GM19395 (cell line): ENCODE data around the gene MBD3L2B.
"Not testable (repeated sequence)": the region's sequence is repeated elsewhere in the genome, so short reads cannot be mapped to it uniquely, and the experiment has no call there.

ENCODE experiments used
- ATAC-seq: cut with Tn5 transposase; IDR thresholded peaks from one replicate; pipeline ENCODE4 v1.9.1; 2021; ENCODE audit warnings: mild to moderate bottlenecking, moderate library complexity; ENCODE audit not compliant: unreplicated experiment

MBD3L2B gene

GRCh38 chr19:7021331-7021730, at the start of gene MBD3L2B:
TSS of gene MBD3L2B (minus strand) at chr19:7021431. CDS start at chr19:7021397, 34 bp downstream.
- not testable (repeated sequence) for ATAC-seq

DNA sequence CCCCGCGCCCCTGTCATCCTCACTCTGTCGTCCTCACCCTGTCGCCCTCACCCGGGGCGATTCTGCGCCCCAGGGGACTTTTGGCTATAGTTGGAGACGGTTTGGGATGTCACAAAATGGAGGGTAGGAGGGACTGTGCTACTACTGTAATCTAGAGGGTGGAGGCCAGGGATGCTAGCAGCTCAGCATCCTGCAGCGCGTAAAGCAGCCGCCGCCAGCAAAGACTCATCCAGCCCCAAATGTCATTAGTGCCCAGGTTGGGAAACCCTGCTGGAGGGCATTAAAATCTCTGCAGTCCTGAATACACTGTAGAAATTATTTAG, 48.6 kb upstream of the MBD3L2B start:
- peak; percentile 22 for ATAC-seq

DNA sequence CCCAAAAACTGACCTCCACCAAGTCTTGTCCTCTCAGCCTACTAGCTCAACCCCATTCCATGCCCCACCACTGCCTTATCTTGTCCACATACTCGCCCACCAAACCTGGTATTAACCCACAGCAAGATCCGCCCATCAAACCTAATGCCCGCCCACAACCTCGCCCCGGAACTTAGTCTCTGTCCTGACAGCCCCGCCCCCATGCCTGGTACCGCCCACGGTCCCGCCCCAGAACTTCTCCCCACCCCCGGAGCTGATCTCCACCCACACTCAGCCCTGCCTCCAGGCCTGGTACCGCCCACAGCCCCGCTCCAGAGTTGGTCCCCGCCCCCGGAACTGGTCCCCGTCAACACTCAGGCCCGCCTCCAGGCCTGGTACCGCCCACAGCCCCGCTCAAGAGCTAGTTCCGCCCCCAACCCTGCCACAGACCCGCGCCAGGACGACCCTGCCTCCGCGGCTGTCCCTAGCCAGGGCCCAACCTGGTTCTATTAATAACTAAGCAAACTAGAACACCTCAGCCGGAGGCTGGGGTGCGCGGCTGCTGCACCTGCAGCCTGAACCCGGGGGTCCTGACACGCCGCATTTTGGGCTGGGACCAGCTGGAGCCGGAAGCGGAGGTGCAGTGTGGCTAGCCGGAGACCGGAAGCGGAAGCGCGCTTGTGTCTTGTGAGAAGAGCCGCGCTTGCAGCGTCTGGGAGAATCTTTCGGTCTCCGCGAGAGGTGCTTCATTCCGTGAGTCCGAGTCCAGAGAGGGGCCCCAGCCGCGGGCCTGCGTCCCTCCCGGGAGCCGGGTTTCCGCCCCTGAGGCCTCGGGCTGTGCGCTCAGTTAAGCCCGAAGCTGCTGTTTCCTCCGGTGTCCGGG, 48.0 kb upstream of the MBD3L2B start, which contains the start of gene ZNF557:
Gene ZNF557, plus strand, starts transcription at position 662 of the 862 bp plus-strand sequence. CDS start 5,372 bp downstream, outside the sequence.
- peak; percentile 94 for ATAC-seq

- ATAC-seq = no peak
Observed at GRCh38 chr19:7068599-7068998, 47.4 kb upstream of the MBD3L2B start.

DNA sequence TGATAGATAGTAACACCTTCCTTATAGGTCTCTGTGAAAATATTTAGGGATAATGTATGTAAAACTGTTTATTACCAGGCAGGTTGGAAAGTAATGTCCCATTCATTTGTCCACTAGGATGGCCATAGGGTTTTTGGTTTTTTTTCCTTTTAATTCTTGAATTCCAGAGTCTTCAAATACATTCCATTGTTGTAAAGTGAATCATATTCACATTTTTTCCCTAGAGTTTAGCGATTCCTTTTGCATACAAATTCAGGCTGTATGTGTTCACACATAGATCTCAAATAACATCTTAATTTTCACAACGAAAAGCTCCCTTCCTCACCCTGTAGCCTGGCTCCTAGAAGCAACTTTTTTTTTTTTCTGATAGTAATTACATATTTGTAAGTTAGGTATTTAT, 46.5 kb upstream of the MBD3L2B start:
- no peak for ATAC-seq

- not testable (repeated sequence) for ATAC-seq
Observed at GRCh38 chr19:7067122-7067521, 45.9 kb upstream of the MBD3L2B start.

DNA sequence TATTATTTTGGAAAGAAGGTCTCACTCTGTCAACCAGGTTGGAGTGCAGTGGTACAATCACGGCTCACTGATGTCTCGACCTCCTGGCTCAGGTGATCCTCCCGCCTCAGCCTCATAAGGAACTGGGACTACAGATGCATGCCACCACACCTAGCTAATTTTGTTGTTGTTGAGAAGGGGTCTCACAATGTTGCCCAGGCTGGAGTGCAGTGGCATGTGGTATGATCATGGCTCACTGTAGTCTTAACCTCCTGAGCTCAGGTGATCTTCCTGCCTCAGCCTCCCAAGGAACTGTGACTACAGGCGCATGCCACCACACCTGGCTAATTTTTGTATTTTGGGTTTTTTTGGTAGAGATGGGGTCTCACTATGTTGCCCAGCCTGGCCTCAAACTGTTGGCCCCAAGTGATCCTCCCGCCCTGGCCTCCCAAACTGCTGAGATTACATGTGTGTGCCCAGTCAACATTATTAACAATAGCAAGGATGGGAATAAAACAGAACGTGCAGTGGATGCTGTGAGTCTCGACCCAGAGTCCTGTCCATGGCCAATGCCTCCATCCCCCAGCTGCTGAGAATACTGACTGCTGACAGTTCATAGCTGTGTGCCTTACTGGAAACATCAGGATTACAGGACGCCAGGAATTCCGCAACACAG, 42.7 kb upstream of the MBD3L2B start:
- ATAC-seq = no peak

DNA sequence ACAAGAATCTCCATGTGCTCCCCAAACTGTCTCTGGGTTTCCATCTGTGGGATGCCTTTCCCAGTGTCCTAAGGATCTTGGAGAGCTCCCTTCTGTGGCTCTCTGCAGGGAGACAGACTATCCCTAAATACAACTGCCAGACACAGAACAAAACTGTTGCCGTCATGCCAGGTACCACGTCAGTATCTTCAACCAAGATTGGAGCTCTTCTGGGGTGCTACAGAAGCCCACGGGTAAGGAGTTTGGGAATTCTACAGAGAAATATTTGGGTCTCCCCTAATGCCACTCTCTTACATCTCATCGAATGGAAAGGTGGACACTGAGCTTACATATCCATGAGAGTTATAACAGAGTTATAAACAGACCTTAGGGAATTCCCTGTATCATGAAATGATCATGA, 42.1 kb upstream of the MBD3L2B start:
- ATAC-seq = no peak

DNA sequence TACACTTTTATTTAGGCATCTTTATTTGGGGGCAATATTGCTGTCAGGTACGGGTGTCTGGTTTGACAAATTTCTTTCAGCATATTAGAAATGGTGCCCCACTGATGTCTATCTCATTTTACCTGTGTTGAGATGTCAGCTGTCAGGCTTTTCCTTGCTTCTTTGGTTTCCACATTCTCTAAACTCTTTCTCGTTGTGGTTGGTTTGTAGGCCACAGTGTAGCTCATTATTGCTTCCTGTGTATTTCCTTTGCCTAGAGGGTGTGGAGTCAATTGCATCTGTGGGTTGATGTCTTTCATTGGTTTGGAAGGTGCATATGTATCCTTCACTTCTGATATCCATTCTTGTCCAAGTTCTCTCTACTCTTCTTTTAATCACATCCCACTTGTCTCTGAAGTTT, 38.7 kb upstream of the MBD3L2B start:
- ATAC-seq = not testable (repeated sequence)

- not testable (repeated sequence) for ATAC-seq
Observed at GRCh38 chr19:7058576-7058975, 37.3 kb upstream of the MBD3L2B start, which contains the start of gene MBD3L3. TSS of gene MBD3L3 (minus strand) at chr19:7058676. CDS start at chr19:7058605, 71 bp downstream.

DNA sequence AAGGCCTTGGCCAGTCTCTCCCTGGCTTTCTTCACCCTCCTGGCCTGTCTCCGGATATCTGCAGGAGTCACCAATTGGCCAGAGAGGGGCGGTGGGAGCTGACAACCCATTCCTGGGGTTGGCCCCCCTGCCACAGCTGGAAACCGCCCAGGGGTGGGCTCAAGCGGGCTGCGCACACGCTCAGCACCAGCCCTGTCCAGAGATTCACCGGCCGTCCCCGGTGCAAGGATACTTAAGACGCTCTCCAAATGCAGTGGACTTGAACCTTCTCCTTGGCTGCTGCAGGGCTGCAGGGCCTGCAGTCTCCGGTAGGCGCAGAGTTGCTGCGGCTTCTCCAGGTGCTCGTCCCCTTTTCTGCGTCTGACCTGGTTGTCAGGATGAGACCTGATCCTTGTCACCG, 35.1 kb upstream of the MBD3L2B start:
- not testable (repeated sequence) for ATAC-seq

DNA sequence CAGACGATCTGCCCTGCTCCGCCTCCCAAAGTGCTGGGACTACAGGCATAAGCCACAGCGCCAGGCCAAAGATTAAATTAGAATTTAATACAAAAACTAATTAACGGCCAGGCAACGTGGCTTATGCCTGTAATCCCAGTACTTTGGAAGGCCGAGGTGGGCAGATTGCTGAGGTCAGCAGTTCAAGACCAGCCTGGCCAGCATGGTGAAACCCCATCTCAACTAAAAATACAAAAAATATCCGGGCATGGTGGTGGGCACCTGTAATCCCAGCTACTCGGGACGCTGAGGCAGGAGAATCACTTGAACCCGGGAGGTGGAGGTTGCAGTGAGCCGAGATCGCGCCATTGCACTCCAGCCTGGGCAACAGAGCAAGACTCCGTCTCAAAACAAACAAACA, 34.4 kb upstream of the MBD3L2B start:
- not testable (repeated sequence) for ATAC-seq

DNA sequence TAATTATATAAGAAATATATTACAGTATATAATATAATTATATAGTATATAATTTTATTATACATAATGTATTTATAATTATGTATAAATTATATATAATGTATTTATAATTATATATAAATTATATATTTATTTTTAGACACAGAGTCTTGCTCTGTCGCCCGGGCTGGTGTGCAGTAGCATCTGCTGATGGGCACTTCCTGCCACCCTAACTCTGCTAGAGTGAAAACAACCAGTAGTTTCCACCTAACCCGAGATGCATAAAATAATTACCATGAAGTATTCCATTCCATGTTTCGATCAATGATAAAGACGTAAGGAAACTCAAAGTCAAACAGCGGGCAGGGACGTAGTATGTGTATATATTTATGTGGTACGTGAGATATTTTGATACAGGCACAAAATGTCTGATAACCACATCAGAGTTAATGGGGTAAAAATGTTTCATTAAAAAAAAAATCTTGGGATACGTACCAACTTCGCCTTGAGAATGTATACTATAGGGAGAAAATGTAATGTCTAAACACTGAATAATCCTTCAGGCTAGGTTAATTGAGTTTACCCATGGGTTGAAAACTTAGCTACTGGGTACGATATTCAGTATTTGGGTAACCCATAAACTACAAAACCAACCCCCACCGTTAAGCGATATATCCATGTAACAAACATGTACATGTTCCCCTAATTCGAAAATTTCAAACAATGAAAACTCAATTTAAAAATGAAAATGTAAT, 33.6 kb upstream of the MBD3L2B start:
- ATAC-seq = not testable (repeated sequence)

- not testable (repeated sequence) for ATAC-seq
Observed at GRCh38 chr19:7052896-7053295, 31.7 kb upstream of the MBD3L2B start.

- ATAC-seq = not testable (repeated sequence)
Observed at GRCh38 chr19:7051421-7051820, 30.2 kb upstream of the MBD3L2B start.

DNA sequence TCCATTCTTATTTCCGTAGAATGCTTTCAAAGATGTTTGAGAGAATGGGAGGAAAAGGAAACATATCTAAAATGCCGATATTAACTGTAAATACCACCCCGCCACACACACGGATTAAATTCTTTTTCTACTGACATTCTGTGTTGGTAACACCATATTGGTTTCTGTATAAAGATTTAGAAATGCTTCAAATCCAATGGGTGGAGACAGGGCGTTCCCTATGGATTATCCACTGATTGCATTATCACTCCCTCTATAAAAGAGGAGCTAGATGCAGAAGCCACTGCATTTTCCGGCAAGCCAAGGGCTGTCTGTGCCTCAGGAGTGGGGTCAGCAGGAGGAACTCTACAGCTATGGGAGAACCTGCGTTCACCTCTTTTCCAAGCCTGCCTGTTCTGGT, 27.8 kb upstream of the MBD3L2B start, which contains the start of gene MBD3L2:
Gene MBD3L2, plus strand, starts transcription at position 301 of the 400 bp plus-strand sequence. Its CDS starts 53 bp downstream, at position 354.
- not testable (repeated sequence) for ATAC-seq

DNA sequence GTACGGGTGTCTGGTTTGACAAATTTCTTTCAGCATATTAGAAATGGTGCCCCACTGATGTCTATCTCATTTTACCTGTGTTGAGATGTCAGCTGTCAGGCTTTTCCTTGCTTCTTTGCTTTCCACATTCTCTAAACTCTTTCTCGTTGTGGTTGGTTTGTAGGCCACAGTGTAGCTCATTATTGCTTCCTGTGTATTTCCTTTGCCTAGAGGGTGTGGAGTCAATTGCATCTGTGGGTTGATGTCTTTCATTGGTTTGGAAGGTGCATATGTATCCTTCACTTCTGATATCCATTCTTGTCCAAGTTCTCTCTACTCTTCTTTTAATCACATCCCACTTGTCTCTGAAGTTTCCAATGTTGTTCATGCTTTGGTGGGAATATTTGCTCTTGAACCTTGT, 20.3 kb upstream of the MBD3L2B start:
- not testable (repeated sequence) for ATAC-seq

- not testable (repeated sequence) for ATAC-seq
Observed at GRCh38 chr19:7040079-7040478, 18.8 kb upstream of the MBD3L2B start, which contains the start of gene MBD3L4. TSS of gene MBD3L4 (minus strand) at chr19:7040179. CDS start at chr19:7040144, 35 bp downstream.

DNA sequence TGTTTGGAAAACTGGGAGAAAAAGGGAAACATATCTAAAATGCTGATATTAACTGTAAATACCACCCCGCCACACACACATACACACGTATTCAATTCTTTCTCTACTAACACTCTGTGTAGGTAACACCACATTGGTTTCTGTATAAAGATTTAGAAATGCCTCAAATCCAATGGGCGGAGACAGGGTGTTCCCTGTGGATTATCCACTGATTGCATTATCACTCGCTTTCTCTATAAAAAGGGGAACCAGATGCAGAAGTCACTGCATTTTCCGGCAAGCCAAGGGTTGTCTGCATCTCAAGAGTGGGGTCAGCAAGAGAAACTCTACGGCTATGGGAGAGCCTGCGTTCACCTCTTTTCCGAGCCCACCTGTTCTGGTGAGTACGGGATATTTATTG, 9.0 kb upstream of the MBD3L2B start, which contains the start of gene MBD3L5:
Gene MBD3L5, plus strand, starts transcription at position 301 of the 400 bp plus-strand sequence. Its CDS starts 34 bp downstream, at position 335.
- ATAC-seq = not testable (repeated sequence)

DNA sequence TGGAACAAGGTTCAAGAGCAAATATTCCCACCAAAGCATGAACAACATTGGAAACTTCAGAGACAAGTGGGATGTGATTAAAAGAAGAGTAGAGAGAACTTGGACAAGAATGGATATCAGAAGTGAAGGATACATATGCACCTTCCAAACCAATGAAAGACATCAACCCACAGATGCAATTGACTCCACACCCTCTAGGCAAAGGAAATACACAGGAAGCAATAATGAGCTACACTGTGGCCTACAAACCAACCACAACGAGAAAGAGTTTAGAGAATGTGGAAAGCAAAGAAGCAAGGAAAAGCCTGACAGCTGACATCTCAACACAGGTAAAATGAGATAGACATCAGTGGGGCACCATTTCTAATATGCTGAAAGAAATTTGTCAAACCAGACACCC, 7.6 kb upstream of the MBD3L2B start:
- ATAC-seq = not testable (repeated sequence)

DNA sequence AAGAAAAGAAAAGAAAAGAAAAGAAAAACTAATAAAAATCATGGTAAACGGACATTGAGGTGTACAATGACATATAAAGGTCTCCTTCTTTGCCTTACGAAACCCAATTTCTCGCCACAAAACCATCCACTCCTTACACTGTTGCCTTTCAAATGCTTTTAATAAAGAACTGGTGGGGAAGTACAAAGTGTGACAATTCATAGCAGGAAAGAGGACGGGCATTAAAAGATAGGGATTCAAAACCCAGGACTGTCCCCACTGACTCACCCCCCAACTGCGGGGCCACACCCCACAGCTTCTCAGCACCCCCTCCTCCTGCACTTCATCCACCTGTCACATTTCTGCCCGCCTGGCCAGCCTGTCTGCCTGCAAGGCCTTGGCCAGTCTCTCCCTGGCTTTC, 2.4 kb downstream of the MBD3L2B start:
- no peak for ATAC-seq
